ENCODE results near the gene ADCY5.

Gene ADCY5

DNA sequence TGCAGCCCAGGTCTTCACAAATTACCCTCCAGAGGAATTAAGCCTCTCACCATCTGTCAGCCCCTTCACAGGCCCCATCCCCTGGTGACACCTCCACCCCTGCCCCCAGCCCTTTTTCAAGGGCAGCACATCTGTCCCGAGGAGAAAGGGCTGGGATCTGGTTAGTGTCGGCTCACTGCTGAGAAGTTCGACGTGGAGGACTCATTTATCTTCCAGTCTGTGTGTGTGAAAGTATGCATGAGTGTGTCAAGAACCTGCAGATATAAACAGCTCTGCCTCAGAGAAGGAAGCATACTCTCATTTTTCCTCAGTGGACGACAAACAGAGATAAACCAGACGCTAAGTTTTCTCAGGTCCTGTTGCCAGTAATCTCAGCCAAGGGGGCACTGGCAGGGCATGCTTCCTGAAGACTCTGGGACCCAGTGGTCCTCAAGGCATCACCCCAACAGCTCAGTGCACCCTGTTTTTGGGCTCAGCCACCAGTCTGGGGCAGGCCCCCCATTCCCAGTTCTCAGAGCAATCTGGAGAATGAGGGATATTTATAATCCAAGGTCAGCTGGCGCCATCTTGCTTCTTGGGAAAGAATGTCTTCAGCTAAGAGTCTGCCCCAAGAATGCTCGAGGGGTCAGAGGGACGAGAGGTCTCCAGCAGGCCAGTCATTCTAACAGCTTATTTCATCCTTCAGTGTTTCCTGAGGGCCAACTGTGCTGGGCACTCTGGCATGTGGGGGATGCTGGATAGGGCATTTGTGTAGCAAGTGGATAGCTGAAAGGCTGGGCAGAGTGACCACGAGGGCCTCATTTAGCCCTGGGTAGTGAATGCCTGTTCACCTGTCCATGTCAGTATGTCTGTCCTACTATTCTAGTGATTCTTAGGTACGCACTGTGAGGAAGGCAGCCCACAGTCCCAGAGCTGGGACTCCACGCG is 73.6 kb downstream of the ADCY5 start:
- H3K4me1 ChIP-seq (ENCODE audit: insufficient read depth, low read length): no peaks in the 10 kb centered on the region
- H3K9me3 ChIP-seq (ENCODE audit: insufficient read depth, low read length, severe bottlenecking): no peaks in the 10 kb centered on the region
- ATAC-seq (ENCODE audit: insufficient read depth, low read depth): no peak

GRCh38 chr3:123374016-123374415 is 74.9 kb downstream of the ADCY5 start:
- no peaks in the 10 kb centered on the region for H3K79me2 ChIP-seq (ENCODE audit: insufficient read depth, low read length)
- TF ChIP-seq EZH2 (IDR thresholded peaks at IDR 0.05; ENCODE audit: borderline replicate concordance, low read depth, low read length, severe bottlenecking) (no peak), CTCF (IDR thresholded peaks at IDR 0.05; ENCODE audit: borderline replicate concordance, extremely low read depth, low read length, poor library complexity, severe bottlenecking) (no peak)
- H2AFZ ChIP-seq (ENCODE audit: low read depth, low read length): no peak overlapping the region
- no peak overlapping the region for H3K9ac ChIP-seq (ENCODE audit: low read depth, low read length)
- H3K4me1 ChIP-seq (ENCODE audit: insufficient read depth, low read length): no peaks in the 10 kb centered on the region
- H3K4me2 ChIP-seq (ENCODE audit: insufficient read depth, low read length): no peak overlapping the region
- no peak overlapping the region for H3K4me3 ChIP-seq (ENCODE audit: low read depth in 1 of 2, low read length in 2 of 2)
- H4K20me1 ChIP-seq (ENCODE audit: insufficient read depth, low read length): no peaks in the 10 kb centered on the region; the same call in 1 of the 2 replicates
- H3K36me3 ChIP-seq (ENCODE audit: insufficient read depth, low read length): no peaks in the 10 kb centered on the region
- no peak overlapping the region for H3K27ac ChIP-seq (ENCODE audit: low read length)
- H3K9me3 ChIP-seq (ENCODE audit: insufficient read depth, low read length, severe bottlenecking): no peaks in the 10 kb centered on the region
- peaks cover 4% of the 10 kb centered on the region for H3K27me3 ChIP-seq (ENCODE audit: insufficient read depth, low read length, poor library complexity)
- ATAC-seq (ENCODE audit: insufficient read depth, low read depth) (no peak), DNase-seq (no peak)

More for the DNA sequence above, 73.6 kb downstream of the ADCY5 start:
- no peak overlapping the region for H3K27ac ChIP-seq (ENCODE audit: low read length)
- no peak overlapping the region for H3K4me3 ChIP-seq (ENCODE audit: low read depth in 1 of 2, low read length in 2 of 2)
- no peak overlapping the region for H2AFZ ChIP-seq (ENCODE audit: low read depth, low read length)
- peaks cover 8% of the 10 kb centered on the region for H3K27me3 ChIP-seq (ENCODE audit: insufficient read depth, low read length, poor library complexity)
- H4K20me1 ChIP-seq (ENCODE audit: insufficient read depth, low read length): no peaks in the 10 kb centered on the region; the same call in 1 of the 2 replicates
- H3K36me3 ChIP-seq (ENCODE audit: insufficient read depth, low read length): no peaks in the 10 kb centered on the region
- no peaks in the 10 kb centered on the region for H3K79me2 ChIP-seq (ENCODE audit: insufficient read depth, low read length)
- no peak overlapping the region for H3K9ac ChIP-seq (ENCODE audit: low read depth, low read length)
- no peak for DNase-seq
- no peak overlapping the region for H3K4me2 ChIP-seq (ENCODE audit: insufficient read depth, low read length)
- no peak for TF ChIP-seq EZH2 (IDR thresholded peaks at IDR 0.05; ENCODE audit: borderline replicate concordance, low read depth, low read length, severe bottlenecking)
- TF ChIP-seq CTCF (IDR thresholded peaks at IDR 0.05; ENCODE audit: borderline replicate concordance, extremely low read depth, low read length, poor library complexity, severe bottlenecking): no peak

DNA sequence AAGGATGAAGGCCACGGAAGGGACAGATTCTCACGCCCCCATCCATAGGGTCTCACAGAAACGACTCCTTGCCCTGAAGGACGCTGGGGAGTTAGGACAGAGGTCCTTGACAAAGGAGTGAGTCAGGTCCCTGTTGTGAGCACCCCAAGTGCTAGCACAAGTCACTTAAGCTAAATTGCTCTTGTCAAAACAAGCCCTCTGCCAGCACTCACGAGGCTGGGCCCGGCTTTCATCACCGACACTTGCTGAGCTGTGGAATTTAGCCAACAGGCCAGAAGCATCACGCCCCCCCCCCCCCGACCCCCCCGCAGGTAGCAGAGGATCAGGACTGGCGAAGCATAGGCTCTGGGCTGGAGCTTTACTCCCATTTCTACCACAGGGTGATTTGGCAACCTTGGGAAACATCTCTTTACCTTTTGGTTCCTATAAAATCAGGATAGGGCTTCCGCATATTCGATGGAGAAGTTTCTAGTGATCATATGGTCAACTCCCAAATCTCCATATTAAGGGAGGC is 75.4 kb downstream of the ADCY5 start:
- Histone ChIP-seq H3K27me3 (ENCODE audit: insufficient read depth, low read length, poor library complexity) (peaks cover 2% of the 10 kb centered on the region), H3K4me1 (ENCODE audit: insufficient read depth, low read length) (no peaks in the 10 kb centered on the region), H2AFZ (ENCODE audit: low read depth, low read length) (no peak overlapping the region), H3K9ac (ENCODE audit: low read depth, low read length) (no peak overlapping the region), H3K79me2 (ENCODE audit: insufficient read depth, low read length) (no peaks in the 10 kb centered on the region), H3K36me3 (ENCODE audit: insufficient read depth, low read length) (no peaks in the 10 kb centered on the region), H4K20me1 (ENCODE audit: insufficient read depth, low read length) (no peaks in the 10 kb centered on the region; the same call in 1 of the 2 replicates), H3K4me2 (ENCODE audit: insufficient read depth, low read length) (no peak overlapping the region), H3K9me3 (ENCODE audit: insufficient read depth, low read length, severe bottlenecking) (no peaks in the 10 kb centered on the region), H3K4me3 (ENCODE audit: low read depth in 1 of 2, low read length in 2 of 2) (no peak overlapping the region), H3K27ac (ENCODE audit: low read length) (no peak overlapping the region)
- no peak for ATAC-seq (ENCODE audit: insufficient read depth, low read depth)
- no peak for TF ChIP-seq EZH2 (IDR thresholded peaks at IDR 0.05; ENCODE audit: borderline replicate concordance, low read depth, low read length, severe bottlenecking)
- no peak for TF ChIP-seq CTCF (IDR thresholded peaks at IDR 0.05; ENCODE audit: borderline replicate concordance, extremely low read depth, low read length, poor library complexity, severe bottlenecking)
- DNase-seq: no peak
